ENCODE results near the gene TRIB2. TPM values are rescaled to one million over a fixed set of nuclear protein-coding genes. Genes with fewer than 3 reads are reported as not detected.

TRIB2 gene
- total RNA-seq, 1 donor from 2014 or later, result 68.8 TPM

DNA sequence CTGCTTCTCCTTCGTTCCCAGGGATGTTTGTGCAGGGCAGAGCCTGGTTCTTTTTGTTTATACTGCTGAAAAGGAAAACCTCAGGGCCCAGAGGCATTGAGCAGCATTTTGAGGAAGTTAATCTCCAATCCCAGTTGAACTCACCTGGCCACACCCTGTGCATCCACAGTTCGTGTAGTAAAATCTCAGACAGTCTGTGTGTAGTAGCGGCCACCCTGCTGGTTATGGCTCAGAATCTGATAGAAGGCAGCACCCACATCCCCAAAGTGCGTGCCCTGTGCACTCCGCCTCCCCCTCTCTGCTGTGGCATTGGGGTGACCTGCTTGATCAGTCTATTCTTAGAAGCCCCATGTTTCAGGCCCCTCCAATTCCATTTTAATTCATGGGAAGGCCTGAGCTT lies 10.9 kb downstream of the TRIB2 start:
- Histone ChIP-seq H3K4me1 (peaks cover 6% of the 10 kb centered on the region), H3K79me2 (ENCODE audit: low read depth) (peaks cover 67% of the 10 kb centered on the region), H3K36me3 (peaks cover 11% of the 10 kb centered on the region), H2AFZ (replicated peaks) (no peak overlapping the region), H3K27ac (no peak overlapping the region), H3K27me3 (no peaks in the 10 kb centered on the region), H3K9me3 (ENCODE audit: low read depth) (no peaks in the 10 kb centered on the region), H3K4me3 (no peak overlapping the region), H4K20me1 (ENCODE audit: low read depth) (peaks cover 96% of the 10 kb centered on the region), H3F3A (ENCODE audit: low read depth) (no peaks in the 10 kb centered on the region), H3K4me2 (no peak overlapping the region), H3K9ac (no peak overlapping the region)
- H3K9me3 Mint-ChIP-seq, result no peaks in the 10 kb centered on the region
- peaks cover 6% of the 10 kb centered on the region for H3K27me3 Mint-ChIP-seq (ENCODE audit: insufficient read depth, low read depth)
- peaks cover 85% of the 10 kb centered on the region for H3K36me3 Mint-ChIP-seq
- TF ChIP-seq, protein P1, sequence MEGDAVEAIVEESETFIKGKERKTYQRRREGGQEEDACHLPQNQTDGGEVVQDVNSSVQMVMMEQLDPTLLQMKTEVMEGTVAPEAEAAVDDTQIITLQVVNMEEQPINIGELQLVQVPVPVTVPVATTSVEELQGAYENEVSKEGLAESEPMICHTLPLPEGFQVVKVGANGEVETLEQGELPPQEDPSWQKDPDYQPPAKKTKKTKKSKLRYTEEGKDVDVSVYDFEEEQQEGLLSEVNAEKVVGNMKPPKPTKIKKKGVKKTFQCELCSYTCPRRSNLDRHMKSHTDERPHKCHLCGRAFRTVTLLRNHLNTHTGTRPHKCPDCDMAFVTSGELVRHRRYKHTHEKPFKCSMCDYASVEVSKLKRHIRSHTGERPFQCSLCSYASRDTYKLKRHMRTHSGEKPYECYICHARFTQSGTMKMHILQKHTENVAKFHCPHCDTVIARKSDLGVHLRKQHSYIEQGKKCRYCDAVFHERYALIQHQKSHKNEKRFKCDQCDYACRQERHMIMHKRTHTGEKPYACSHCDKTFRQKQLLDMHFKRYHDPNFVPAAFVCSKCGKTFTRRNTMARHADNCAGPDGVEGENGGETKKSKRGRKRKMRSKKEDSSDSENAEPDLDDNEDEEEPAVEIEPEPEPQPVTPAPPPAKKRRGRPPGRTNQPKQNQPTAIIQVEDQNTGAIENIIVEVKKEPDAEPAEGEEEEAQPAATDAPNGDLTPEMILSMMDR (IDR thresholded peaks at IDR 0.05), result no peak
- TF ChIP-seq EZH2 (IDR thresholded peaks at IDR 0.05), result no peak
- no peak overlapping the region for H3K4me3 Mint-ChIP-seq
- H3K27ac Mint-ChIP-seq, result no peak overlapping the region
- H3K4me1 Mint-ChIP-seq, result peaks cover 44% of the 10 kb centered on the region
- no peak for DNase-seq (ENCODE audit: low spot score)

DNA sequence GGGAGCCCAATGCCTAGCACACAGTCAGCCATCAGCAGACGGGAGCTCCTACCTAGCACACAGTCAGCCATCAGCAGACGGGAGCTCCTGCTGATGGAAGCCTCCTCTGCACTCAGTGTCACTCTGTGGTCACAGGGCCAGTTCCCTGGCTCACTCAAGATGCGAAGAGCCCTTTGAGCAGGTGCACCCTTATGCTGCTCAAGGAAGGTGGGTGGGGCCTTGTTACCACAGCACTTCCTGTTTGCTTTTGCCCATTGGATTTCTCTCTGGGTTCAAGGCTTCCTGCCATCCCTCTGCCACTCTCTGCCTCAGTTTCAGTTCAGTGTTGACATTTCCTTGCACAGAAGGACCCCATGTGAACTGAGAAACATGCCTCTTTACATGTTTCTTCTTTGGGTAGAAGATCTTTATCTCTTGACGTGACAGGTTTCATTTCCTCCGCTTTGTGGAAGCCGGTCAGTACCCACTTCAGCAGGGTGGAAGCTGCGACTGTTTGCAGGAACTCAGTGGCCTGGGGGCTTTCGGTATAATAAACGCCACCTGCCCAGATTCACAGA lies 11.6 kb downstream of the TRIB2 start:
- peaks cover 11% of the 10 kb centered on the region for H3K36me3 ChIP-seq
- H3K4me3 Mint-ChIP-seq, result no peak overlapping the region
- TF ChIP-seq, protein P1 (IDR thresholded peaks at IDR 0.05), result no peak

DNA sequence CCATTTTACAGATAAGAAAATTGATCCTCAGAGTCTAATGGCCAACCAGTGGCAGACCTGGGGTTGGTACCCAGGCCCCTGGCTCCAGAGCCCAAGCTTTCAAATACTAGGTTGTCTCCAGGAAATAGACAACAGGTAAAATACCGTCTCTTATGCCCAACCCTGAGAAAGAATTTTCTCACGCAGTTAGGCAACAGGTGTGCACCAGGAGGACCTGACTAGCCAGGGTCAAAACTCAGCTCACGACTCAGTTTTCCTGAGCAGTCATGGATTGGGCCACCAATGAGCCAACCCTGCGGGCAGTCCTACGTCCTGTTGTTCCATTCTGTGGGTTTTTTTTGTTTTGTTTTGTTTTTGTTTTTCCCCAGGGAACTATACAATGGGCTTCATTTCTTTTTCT lies 13.5 kb downstream of the TRIB2 start:
- H3K79me2 ChIP-seq (ENCODE audit: low read depth), result peaks cover 45% of the 10 kb centered on the region
- peaks cover 38% of the 10 kb centered on the region for H3K4me1 Mint-ChIP-seq

More for the DNA sequence above, 11.6 kb downstream of the TRIB2 start:
- H3K27me3 ChIP-seq, result no peaks in the 10 kb centered on the region
- H3F3A ChIP-seq (ENCODE audit: low read depth), result no peaks in the 10 kb centered on the region
- peaks cover 8% of the 10 kb centered on the region for H3K27me3 Mint-ChIP-seq (ENCODE audit: insufficient read depth, low read depth)
- peaks cover 96% of the 10 kb centered on the region for H4K20me1 ChIP-seq (ENCODE audit: low read depth)
- DNase-seq (ENCODE audit: low spot score), result no peak
- H3K9ac ChIP-seq, result no peak overlapping the region
- H3K4me1 ChIP-seq, result peaks cover 6% of the 10 kb centered on the region
- no peak overlapping the region for H2AFZ ChIP-seq (replicated peaks)
- H3K9me3 Mint-ChIP-seq, result no peaks in the 10 kb centered on the region
- H3K4me3 ChIP-seq, result no peak overlapping the region
- no peak overlapping the region for H3K4me2 ChIP-seq
- H3K79me2 ChIP-seq (ENCODE audit: low read depth), result peaks cover 62% of the 10 kb centered on the region
- no peak overlapping the region for H3K27ac ChIP-seq
- no peaks in the 10 kb centered on the region for H3K9me3 ChIP-seq (ENCODE audit: low read depth)
- peaks cover 42% of the 10 kb centered on the region for H3K4me1 Mint-ChIP-seq
- peaks cover 80% of the 10 kb centered on the region for H3K36me3 Mint-ChIP-seq
- no peak overlapping the region for H3K27ac Mint-ChIP-seq

More for the DNA sequence above, 13.5 kb downstream of the TRIB2 start:
- Histone ChIP-seq H3K4me2 (no peak overlapping the region), H3K27me3 (no peaks in the 10 kb centered on the region), H3K36me3 (peaks cover 6% of the 10 kb centered on the region), H4K20me1 (ENCODE audit: low read depth) (peaks cover 97% of the 10 kb centered on the region), H2AFZ (replicated peaks) (no peak overlapping the region), H3F3A (ENCODE audit: low read depth) (no peaks in the 10 kb centered on the region), H3K27ac (no peak overlapping the region), H3K9me3 (ENCODE audit: low read depth) (no peaks in the 10 kb centered on the region), H3K4me1 (peaks cover 6% of the 10 kb centered on the region), H3K4me3 (no peak overlapping the region), H3K9ac (no peak overlapping the region)
- Mint-ChIP-seq H3K36me3 (peaks cover 72% of the 10 kb centered on the region), H3K4me3 (no peak overlapping the region), H3K27ac (no peak overlapping the region), H3K27me3 (ENCODE audit: insufficient read depth, low read depth) (peaks cover 4% of the 10 kb centered on the region), H3K9me3 (no peaks in the 10 kb centered on the region)
- TF ChIP-seq EZH2phosphoT487 (IDR thresholded peaks at IDR 0.05), result no peak
- no peak for TF ChIP-seq EZH2 (IDR thresholded peaks at IDR 0.05)
- TF ChIP-seq, protein P1 (IDR thresholded peaks at IDR 0.05), result no peak
- DNase-seq (ENCODE audit: low spot score), result no peak
